ENCODE data around the gene C11orf68. TPM values are rescaled to one million over a fixed set of nuclear protein-coding genes. Genes with fewer than 3 reads are reported as not detected.

Gene C11orf68
- total RNA-seq, 4 donors from 2014 or later = 18.5 to 20.5 (median 19.4) TPM

DNA sequence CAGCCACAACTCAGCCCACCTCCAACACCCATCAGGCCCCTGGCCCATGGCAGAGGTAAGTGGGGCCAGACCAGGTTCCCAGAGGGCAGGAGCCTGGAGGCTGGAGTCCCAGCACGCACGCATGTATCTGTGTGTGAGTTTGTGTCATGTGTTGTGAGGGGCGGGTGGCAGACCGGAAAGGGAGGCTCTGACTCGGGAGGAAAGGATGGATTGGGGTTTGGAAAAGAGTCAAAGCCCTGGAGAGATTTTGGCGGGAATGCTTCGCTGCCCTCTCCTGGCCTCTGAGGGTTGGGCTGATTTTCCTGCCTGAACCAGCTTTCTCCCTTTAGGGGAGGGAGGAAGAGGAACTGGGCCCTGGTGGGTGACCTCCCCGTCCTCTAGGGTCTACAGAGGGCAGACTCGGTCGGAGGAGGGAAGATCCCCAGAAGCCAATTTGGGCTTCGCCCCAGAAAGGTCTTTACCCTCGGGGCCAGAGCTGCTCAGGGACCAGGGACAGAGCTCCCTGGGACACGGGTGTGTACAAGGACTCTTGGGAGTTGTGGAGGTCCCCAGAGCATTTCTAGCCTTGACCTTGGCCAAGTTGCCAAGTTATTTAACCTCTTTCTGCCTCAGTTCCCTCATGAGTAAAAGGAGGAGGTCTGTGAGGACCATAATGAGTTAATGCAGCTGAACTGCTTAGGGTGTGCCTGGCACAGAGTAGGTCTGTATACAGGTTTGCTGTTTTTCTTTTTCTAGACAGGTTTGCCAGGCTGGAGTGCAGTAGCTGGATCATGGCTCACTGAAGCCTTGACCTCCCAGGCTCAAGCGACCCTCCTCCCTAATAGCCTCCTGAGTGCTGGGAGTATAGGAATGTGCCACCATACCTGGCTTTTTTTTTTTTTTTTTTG is 6.9 kb downstream of the C11orf68 start:
- TF ChIP-seq, protein P1, sequence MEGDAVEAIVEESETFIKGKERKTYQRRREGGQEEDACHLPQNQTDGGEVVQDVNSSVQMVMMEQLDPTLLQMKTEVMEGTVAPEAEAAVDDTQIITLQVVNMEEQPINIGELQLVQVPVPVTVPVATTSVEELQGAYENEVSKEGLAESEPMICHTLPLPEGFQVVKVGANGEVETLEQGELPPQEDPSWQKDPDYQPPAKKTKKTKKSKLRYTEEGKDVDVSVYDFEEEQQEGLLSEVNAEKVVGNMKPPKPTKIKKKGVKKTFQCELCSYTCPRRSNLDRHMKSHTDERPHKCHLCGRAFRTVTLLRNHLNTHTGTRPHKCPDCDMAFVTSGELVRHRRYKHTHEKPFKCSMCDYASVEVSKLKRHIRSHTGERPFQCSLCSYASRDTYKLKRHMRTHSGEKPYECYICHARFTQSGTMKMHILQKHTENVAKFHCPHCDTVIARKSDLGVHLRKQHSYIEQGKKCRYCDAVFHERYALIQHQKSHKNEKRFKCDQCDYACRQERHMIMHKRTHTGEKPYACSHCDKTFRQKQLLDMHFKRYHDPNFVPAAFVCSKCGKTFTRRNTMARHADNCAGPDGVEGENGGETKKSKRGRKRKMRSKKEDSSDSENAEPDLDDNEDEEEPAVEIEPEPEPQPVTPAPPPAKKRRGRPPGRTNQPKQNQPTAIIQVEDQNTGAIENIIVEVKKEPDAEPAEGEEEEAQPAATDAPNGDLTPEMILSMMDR (IDR thresholded peaks at IDR 0.05; ENCODE audit: low read depth) = no peak

DNA sequence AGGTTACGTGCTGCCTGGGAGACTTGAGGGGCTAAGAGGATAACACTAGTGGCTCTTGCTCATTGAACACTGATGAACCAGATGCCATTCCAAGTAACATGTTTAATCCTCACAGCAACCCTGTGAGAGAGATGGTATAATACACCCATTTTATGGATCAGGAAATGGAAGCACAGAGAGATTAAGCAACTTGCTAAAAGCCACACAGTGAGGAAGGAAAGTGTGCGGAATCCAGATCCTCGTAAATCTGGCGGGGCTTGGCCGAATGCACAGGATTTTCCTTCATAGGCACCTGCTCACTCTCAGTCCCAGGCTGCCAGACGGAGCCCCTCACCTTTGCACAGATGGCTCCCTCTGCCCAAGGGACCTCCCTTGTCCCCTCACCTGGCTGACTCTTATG is 11.0 kb downstream of the C11orf68 start:
- TF ChIP-seq, protein P1 (IDR thresholded peaks at IDR 0.05; ENCODE audit: low read depth) = no peak

DNA sequence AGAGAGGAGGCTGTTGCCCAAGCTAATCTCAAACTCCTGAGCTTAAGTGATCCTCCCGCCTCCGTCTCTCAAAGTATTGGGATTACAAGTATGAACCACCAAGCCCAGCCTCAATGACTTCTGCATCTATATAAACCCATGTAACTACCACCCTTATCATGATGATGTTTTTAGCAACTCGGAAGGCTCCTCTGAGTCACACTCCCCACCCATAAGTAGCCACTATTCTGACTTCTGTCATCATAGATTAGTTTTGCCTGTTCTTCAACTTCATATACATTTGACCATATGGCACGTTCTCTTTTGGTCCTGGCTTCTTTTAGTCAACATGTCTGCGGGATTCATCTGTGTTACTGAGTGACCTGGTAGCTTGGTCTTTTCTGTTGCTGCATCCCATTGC is 12.3 kb downstream of the C11orf68 start:
- TF ChIP-seq, protein P1 (IDR thresholded peaks at IDR 0.05; ENCODE audit: low read depth) = no peak

DNA sequence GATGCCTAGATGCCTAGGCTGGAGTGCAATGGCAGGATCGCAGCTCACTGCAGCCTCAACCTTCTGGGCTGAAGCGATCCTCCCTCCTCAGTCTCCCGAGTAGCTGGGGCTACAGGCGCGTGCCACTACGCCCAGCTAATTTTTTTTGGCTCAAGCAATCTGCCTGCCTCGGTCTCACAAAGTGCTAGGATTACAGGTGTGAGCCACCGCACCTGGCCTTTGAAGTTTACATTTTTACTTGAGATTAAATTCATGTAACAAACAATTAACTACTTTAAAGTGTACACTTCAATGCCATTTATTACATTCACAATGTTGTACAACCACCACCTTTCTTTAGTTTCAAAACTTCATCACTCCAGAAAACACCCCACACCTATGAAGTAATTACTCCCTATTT is 15.1 kb downstream of the C11orf68 start:
- TF ChIP-seq, protein P1 (IDR thresholded peaks at IDR 0.05; ENCODE audit: low read depth) = no peak

- TF ChIP-seq, protein P1 (IDR thresholded peaks at IDR 0.05; ENCODE audit: low read depth) = no peak
Measured at GRCh38 chr11:65903068-65903481, 15.8 kb downstream of the C11orf68 start.

DNA sequence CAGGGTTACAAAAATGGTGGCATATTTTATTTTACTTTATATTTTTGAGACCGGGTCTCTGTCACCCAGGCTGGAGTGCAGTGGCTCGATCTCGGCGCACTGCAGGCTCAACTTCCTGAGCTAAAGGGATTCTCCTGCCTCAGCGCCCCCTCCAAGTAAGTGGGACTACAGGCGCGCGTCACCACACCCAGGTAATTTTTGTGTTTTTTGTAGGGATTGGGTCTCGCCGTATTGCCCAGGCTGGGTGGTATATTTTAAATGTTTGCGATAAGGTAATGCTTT is 18.0 kb downstream of the C11orf68 start:
- TF ChIP-seq, protein P1 (IDR thresholded peaks at IDR 0.05; ENCODE audit: low read depth) = no peak

GRCh38 chr11:65900125-65900898 is 18.6 kb downstream of the C11orf68 start, which contains the start of gene FOSL1:
FOSL1 (minus strand) TSS chr11:65900388; CDS start chr11:65900339, 49 bp downstream.
- TF ChIP-seq, protein P1 (IDR thresholded peaks at IDR 0.05; ENCODE audit: low read depth) = no peak

Measured in subcutaneous adipose tissue (tissue), 4 donors.